Osteoblast (primary cell): Measurements from ENCODE around the gene NOS1. TPM values are rescaled to one million over a fixed set of nuclear protein-coding genes. Genes with fewer than 3 reads are reported as not detected.

Source experiments
- DNase-seq: peaks from one replicate; pipeline ENCODE4 v3.0.0; 2011; ENCODE audit warnings: low spot score, mixed read lengths; ENCODE audit not compliant: insufficient read length; ENCODE audit errors: missing footprints
- H2AFZ ChIP-seq: 2 replicates; pipeline ENCODE4 v1.6.0; 2011; ENCODE audit warnings: mild to moderate bottlenecking, low read length
- H3K27ac ChIP-seq: 2 replicates; pipeline ENCODE4 v1.5.1; 2011; ENCODE audit warnings: mild to moderate bottlenecking, low read depth, low read length, moderate library complexity
- H3K27me3 ChIP-seq: 2 replicates; pipeline ENCODE4 v1.6.0; 2012; ENCODE audit warnings: mild to moderate bottlenecking, control low read depth, inconsistent platforms, low read length, moderate library complexity; ENCODE audit not compliant: insufficient read depth
- H3K36me3 ChIP-seq: 2 replicates; pipeline ENCODE4 v1.5.1; 2011; ENCODE audit warnings: mild to moderate bottlenecking, low read length, control low read depth, moderate library complexity; ENCODE audit not compliant: insufficient read depth
- H3K4me1 ChIP-seq: 2 replicates; pipeline ENCODE4 v1.5.1; 2011; ENCODE audit warnings: mild to moderate bottlenecking, low read length, control low read depth, moderate library complexity; ENCODE audit not compliant: insufficient read depth
- H3K4me2 ChIP-seq: 2 replicates; pipeline ENCODE4 v1.6.0; 2011; ENCODE audit warnings: mild to moderate bottlenecking, low read length; ENCODE audit not compliant: insufficient read depth
- H3K4me3 ChIP-seq: fragments of 200-600 bp; sonication (generic); 3 replicates; pipeline ENCODE4 v1.5.1; 2012; ENCODE audit warnings: mild to moderate bottlenecking, low read length, inconsistent platforms; ENCODE audit not compliant: insufficient read depth
- H3K79me2 ChIP-seq: 2 replicates; pipeline ENCODE4 v1.6.0; 2012; ENCODE audit warnings: mild to moderate bottlenecking, low read length, control low read depth, inconsistent platforms; ENCODE audit not compliant: insufficient read depth
- H3K9me3 ChIP-seq: 2 replicates; pipeline ENCODE4 v1.5.1; 2011; ENCODE audit warnings: low read depth, low read length, control low read depth
- H4K20me1 ChIP-seq: 2 replicates; pipeline ENCODE4 v1.6.0; 2012; ENCODE audit warnings: mild to moderate bottlenecking, low read length, control low read depth; ENCODE audit not compliant: insufficient read depth
- total RNA-seq: library from RNA; depleted of rRNA; stranded (reverse); fragments of >200 nt; gene quantifications from 2 replicates; pipeline ENCODE4 v1.2.3, GENCODE V29; 2012
- TF ChIP-seq, protein P1 (sequence below): IDR thresholded peaks from 2 replicates; pipeline ENCODE4 v1.5.1; 2011; ENCODE audit warnings: mild to moderate bottlenecking, low read depth, low read length, moderate library complexity; ENCODE audit errors: extremely low read depth

NOS1 gene
- total RNA-seq, 1 donor = not detected

- Histone ChIP-seq H3K4me1 (no peaks in the 10 kb centered on the region), H3K79me2 (no peaks in the 10 kb centered on the region), H3K9me3 (no peaks in the 10 kb centered on the region), H3K4me3 (no peak overlapping the region), H2AFZ (no peak overlapping the region), H3K27ac (no peak overlapping the region), H3K4me2 (no peak overlapping the region), H3K27me3 (no peaks in the 10 kb centered on the region), H3K36me3 (no peaks in the 10 kb centered on the region), H4K20me1 (no peaks in the 10 kb centered on the region)
- DNase-seq = no peak
- TF ChIP-seq, protein P1, sequence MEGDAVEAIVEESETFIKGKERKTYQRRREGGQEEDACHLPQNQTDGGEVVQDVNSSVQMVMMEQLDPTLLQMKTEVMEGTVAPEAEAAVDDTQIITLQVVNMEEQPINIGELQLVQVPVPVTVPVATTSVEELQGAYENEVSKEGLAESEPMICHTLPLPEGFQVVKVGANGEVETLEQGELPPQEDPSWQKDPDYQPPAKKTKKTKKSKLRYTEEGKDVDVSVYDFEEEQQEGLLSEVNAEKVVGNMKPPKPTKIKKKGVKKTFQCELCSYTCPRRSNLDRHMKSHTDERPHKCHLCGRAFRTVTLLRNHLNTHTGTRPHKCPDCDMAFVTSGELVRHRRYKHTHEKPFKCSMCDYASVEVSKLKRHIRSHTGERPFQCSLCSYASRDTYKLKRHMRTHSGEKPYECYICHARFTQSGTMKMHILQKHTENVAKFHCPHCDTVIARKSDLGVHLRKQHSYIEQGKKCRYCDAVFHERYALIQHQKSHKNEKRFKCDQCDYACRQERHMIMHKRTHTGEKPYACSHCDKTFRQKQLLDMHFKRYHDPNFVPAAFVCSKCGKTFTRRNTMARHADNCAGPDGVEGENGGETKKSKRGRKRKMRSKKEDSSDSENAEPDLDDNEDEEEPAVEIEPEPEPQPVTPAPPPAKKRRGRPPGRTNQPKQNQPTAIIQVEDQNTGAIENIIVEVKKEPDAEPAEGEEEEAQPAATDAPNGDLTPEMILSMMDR = no peak
Measured at GRCh38 chr12:117282490-117282889, 78.9 kb downstream of the NOS1 start.

DNA sequence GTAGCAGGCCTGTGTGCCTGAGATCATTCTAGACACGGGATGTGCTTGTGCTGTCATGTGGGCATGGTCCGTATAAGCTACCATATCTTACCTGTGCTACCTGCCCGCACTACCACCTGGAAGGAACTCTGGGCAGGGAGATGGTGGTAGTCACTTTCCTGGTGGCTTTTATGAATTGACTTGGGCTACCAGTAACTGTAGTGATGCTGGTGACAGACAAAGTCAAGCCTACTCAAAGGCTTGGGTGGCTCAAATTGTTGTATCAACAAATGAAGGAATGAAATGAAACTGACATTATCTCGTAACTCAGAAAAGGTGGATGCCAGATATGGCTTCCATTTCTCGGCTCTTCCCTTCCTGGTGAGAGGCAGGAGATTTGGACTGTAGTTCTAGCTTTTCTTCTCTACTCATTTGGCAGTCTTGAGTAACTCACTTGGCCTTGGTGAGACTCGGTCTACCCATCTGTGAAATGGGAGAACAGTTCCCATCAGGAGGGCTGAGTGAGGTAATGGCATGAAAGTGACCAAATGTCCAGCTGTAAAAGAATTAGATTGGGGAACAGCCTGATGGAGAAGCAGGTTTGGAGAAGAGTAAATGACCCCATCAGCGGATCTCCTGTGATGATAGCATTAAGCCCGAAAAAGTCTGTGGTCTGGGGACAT is 81.3 kb downstream of the NOS1 start:
- no peaks in the 10 kb centered on the region for H4K20me1 ChIP-seq
- H3K4me2 ChIP-seq = no peak overlapping the region
- H3K27ac ChIP-seq = no peak overlapping the region
- H3K36me3 ChIP-seq = no peaks in the 10 kb centered on the region
- H3K9me3 ChIP-seq = no peaks in the 10 kb centered on the region
- no peaks in the 10 kb centered on the region for H3K27me3 ChIP-seq
- no peaks in the 10 kb centered on the region for H3K4me1 ChIP-seq
- TF ChIP-seq, protein P1 = no peak
- no peak for DNase-seq
- no peaks in the 10 kb centered on the region for H3K79me2 ChIP-seq
- H3K4me3 ChIP-seq = no peak overlapping the region
- H2AFZ ChIP-seq = no peak overlapping the region

DNA sequence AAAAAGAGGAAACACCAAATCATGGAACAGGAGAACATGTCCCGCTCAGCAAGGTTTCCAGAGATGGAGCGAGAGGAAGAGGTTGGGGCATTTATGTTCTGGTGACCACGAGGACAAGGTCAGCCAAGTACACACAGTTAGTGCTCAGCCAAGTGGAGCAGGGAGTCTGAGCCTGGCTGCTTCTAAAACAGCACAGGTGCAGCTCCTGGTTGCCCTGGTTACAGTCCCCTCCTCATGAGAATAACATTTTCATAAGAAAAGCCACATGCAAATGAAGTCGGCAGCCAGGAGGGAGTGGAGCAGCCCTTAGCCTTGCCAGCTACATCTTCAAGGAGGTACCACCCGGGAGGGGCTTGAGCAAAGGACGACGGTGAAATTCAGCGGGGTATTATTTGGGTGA is 81.8 kb downstream of the NOS1 start:
- no peaks in the 10 kb centered on the region for H3K4me1 ChIP-seq
- DNase-seq = no peak
- H3K79me2 ChIP-seq = no peaks in the 10 kb centered on the region
- TF ChIP-seq, protein P1 = no peak
- H3K27me3 ChIP-seq = no peaks in the 10 kb centered on the region
- no peaks in the 10 kb centered on the region for H3K36me3 ChIP-seq
- no peak overlapping the region for H3K27ac ChIP-seq
- H2AFZ ChIP-seq = no peak overlapping the region
- no peak overlapping the region for H3K4me3 ChIP-seq
- H4K20me1 ChIP-seq = no peaks in the 10 kb centered on the region
- H3K9me3 ChIP-seq = no peaks in the 10 kb centered on the region
- no peak overlapping the region for H3K4me2 ChIP-seq

DNA sequence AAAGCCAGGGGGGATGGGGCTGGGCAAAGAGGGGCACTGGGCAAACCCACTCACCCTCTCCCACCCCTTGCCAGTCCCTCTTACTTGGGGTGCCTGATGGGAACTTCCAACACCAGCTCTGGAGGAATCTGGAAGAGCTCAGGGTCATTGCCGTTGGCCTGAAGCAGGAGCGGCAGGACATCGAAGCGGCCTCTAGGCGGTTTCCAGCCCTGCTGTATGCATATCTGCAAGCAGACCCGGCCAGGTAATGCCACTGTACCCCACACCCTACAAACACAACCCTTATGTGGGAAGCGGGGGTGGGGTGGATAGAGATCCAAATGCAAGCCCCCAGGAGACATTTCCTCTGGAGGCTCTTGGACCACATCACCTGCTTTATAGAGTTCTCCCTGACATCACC is 83.6 kb downstream of the NOS1 start:
- no peak overlapping the region for H3K4me2 ChIP-seq
- DNase-seq = no peak
- TF ChIP-seq, protein P1 = no peak
- no peaks in the 10 kb centered on the region for H3K79me2 ChIP-seq
- no peaks in the 10 kb centered on the region for H3K36me3 ChIP-seq
- H2AFZ ChIP-seq = no peak overlapping the region
- H3K4me3 ChIP-seq = no peak overlapping the region
- H3K27ac ChIP-seq = no peak overlapping the region
- H3K27me3 ChIP-seq = no peaks in the 10 kb centered on the region
- H4K20me1 ChIP-seq = no peaks in the 10 kb centered on the region
- H3K9me3 ChIP-seq = no peaks in the 10 kb centered on the region
- no peaks in the 10 kb centered on the region for H3K4me1 ChIP-seq
